Measurements from ENCODE around the gene CDS1.

DNA sequence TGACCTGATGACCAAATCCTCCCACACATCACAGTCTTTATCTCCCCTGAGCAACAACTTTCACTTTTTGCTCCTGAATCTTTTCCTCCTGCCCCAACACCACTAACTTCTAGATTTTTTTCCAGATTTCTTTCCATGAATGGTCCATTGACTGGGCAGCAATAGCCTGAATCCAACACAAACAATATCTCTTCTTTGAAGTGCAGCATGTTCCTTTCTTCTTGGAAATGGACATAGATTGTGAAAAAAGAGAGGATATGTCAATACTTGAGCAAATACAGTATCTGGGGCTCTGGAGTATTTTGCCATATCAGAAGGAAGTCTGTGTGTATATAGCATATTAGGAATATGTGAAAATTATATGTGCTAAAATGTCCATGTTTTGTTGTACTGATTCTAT, 55.2 kb downstream of the CDS1 start:
- TF ChIP-seq, protein P1, sequence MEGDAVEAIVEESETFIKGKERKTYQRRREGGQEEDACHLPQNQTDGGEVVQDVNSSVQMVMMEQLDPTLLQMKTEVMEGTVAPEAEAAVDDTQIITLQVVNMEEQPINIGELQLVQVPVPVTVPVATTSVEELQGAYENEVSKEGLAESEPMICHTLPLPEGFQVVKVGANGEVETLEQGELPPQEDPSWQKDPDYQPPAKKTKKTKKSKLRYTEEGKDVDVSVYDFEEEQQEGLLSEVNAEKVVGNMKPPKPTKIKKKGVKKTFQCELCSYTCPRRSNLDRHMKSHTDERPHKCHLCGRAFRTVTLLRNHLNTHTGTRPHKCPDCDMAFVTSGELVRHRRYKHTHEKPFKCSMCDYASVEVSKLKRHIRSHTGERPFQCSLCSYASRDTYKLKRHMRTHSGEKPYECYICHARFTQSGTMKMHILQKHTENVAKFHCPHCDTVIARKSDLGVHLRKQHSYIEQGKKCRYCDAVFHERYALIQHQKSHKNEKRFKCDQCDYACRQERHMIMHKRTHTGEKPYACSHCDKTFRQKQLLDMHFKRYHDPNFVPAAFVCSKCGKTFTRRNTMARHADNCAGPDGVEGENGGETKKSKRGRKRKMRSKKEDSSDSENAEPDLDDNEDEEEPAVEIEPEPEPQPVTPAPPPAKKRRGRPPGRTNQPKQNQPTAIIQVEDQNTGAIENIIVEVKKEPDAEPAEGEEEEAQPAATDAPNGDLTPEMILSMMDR (IDR thresholded peaks at IDR 0.05), result no peak
- TF ChIP-seq POLR2A (IDR thresholded peaks at IDR 0.05) (no peak), POLR2AphosphoS5 (IDR thresholded peaks at IDR 0.05; ENCODE audit: insufficient read depth in 1 of 2, low read depth in 1 of 2) (no peak)
